HL-60 (cell line): ENCODE results near the gene TM7SF3.

Source experiments
- CTCF ChIP-seq: IDR thresholded peaks from one replicate; pipeline ENCODE4 v1.5.1; 2011; ENCODE audit warnings: low read length, control low read depth, inconsistent platforms; ENCODE audit not compliant: insufficient read depth
- POLR2AphosphoS5 ChIP-seq: IDR thresholded peaks from 2 replicates; pipeline ENCODE4 v1.6.1; 2012; ENCODE audit warnings: low read depth
- TF ChIP-seq, protein P1 (sequence below): IDR thresholded peaks from 2 replicates; pipeline ENCODE4 v1.6.1; 2012; ENCODE audit warnings: low read depth; ENCODE audit not compliant: insufficient replicate concordance

GRCh38 chr12:27055966-27056365, 41.8 kb upstream of the TM7SF3 start:
- no peak for TF ChIP-seq CTCF
- TF ChIP-seq POLR2AphosphoS5 = no peak
- TF ChIP-seq, protein P1, sequence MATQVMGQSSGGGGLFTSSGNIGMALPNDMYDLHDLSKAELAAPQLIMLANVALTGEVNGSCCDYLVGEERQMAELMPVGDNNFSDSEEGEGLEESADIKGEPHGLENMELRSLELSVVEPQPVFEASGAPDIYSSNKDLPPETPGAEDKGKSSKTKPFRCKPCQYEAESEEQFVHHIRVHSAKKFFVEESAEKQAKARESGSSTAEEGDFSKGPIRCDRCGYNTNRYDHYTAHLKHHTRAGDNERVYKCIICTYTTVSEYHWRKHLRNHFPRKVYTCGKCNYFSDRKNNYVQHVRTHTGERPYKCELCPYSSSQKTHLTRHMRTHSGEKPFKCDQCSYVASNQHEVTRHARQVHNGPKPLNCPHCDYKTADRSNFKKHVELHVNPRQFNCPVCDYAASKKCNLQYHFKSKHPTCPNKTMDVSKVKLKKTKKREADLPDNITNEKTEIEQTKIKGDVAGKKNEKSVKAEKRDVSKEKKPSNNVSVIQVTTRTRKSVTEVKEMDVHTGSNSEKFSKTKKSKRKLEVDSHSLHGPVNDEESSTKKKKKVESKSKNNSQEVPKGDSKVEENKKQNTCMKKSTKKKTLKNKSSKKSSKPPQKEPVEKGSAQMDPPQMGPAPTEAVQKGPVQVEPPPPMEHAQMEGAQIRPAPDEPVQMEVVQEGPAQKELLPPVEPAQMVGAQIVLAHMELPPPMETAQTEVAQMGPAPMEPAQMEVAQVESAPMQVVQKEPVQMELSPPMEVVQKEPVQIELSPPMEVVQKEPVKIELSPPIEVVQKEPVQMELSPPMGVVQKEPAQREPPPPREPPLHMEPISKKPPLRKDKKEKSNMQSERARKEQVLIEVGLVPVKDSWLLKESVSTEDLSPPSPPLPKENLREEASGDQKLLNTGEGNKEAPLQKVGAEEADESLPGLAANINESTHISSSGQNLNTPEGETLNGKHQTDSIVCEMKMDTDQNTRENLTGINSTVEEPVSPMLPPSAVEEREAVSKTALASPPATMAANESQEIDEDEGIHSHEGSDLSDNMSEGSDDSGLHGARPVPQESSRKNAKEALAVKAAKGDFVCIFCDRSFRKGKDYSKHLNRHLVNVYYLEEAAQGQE = no peak
